Esophagus squamous epithelium (tissue), 5 donors: ENCODE results near the gene CDC25C. TPM values are rescaled to one million over a fixed set of nuclear protein-coding genes. Genes with fewer than 3 reads are reported as not detected.

Experiments used
- DNase-seq: peaks from one replicate; lab custom pipeline; 2025; lab: John Stamatoyannopoulos, UW
- H3K27ac ChIP-seq, 4 donors: fragments of 200-600 bp; sonication (generic); one replicate each; pipeline ENCODE4 v1.5.1; 2016 to 2019; ENCODE audit warnings: mild to moderate bottlenecking in 1 of 4
- H3K27me3 ChIP-seq, 4 donors: fragments of 200-600 bp; sonication (generic); 1 replicate in 3 of 4; 2 replicates in 1 of 4; pipeline versions ENCODE4 v1.5.1 to v1.6.0; 2017 to 2021; ENCODE audit warnings: antibody characterized with exemption in 1 of 4
- H3K36me3 ChIP-seq, 3 donors: fragments of 200-600 bp; sonication (generic); one replicate each; pipeline ENCODE4 v1.5.1; 2016 to 2019
- H3K4me1 ChIP-seq, 3 donors: fragments of 200-600 bp; sonication (generic); one replicate each; pipeline ENCODE4 v1.5.1; 2017 to 2019
- H3K4me3 ChIP-seq, 4 donors: fragments of 200-600 bp; sonication (generic); 1 replicate in 3 of 4; 2 replicates in 1 of 4; pipeline ENCODE4 v1.5.1; 2016 to 2019; ENCODE audit warnings: mild to moderate bottlenecking in 2 of 4, moderate library complexity in 1 of 4
- H3K9me3 ChIP-seq, 3 donors: fragments of 200-600 bp; sonication (generic); one replicate each; pipeline ENCODE4 v1.5.1; 2016 to 2019
- CTCF ChIP-seq, 6 experiments: fragments of 450-650 bp in 4 of 6; fragments of 200-600 bp in 2 of 6; sonication (generic) in 2 of 6; IDR thresholded peaks; one replicate each; pipeline ENCODE4 v1.5.1; 2016 to 2019; ENCODE audit warnings: antibody characterized with exemption in 6 of 6, mild to moderate bottlenecking in 4 of 6, moderate library complexity in 4 of 6
- POLR2A ChIP-seq, 4 donors: fragments of 450-650 bp; IDR thresholded peaks; one replicate each; pipeline ENCODE4 v1.6.1; 2017; ENCODE audit warnings: antibody characterized with exemption in 4 of 4, mild to moderate bottlenecking in 4 of 4, moderate library complexity in 3 of 4
- WGBS, 2 donors: methylation state at CpG; one replicate each; pipeline ENCODE4 v1.1.5; 2018; 5-methylcytosine and 5-hydroxymethylcytosine counted together
- intact Hi-C: fragments of 100-400 bp; cut with DNase I; formaldehyde crosslinking; loops from one replicate; pipeline ENCODE4 v1.15.0; 2022
- total RNA-seq, 4 donors: library from RNA; depleted of rRNA; stranded (reverse); fragments of >200 nt; gene quantifications; one replicate each; pipeline ENCODE4 v1.1.0, GENCODE V29; 2016
- donor health status: DM: yes; HTN: yes; CAD: no.

CDC25C gene
- 1 to 10 TPM in 3 of 4 donors, under 1 TPM in 1; 0.80 to 3.1 (median 1.8) TPM for total RNA-seq

GRCh38 chr5:138331449-138332368 lies at the start of gene CDC25C:
Gene CDC25C (minus strand): TSS chr5:138331804. CDS start chr5:138331180, 624 bp downstream.
- Histone ChIP-seq H3K4me1 (peaks cover 0 to 21% (median 14%) of the 10 kb centered on the region in 3 donors), H3K4me3 (peak within 1 kb of the TSS; percentile 46 to 72 (median 48)), H3K27me3 (no peaks in the 10 kb centered on the region), H3K9me3 (no peaks in the 10 kb centered on the region), H3K27ac (peak within 1 kb of the TSS in 3 of 4 donors; percentile 33 to 64 (median 52)), H3K36me3 (no peaks in the 10 kb centered on the region)
- peak; percentile 93 for DNase-seq
- WGBS, 2 donors: 0% methylated on average over 45 to 55 of the region's 55 CpGs
- TF ChIP-seq CTCF (IDR thresholded peaks at IDR 0.05): no peak
- no peak for TF ChIP-seq POLR2A (IDR thresholded peaks at IDR 0.05)
- intact Hi-C loops: no loop called here

- no peak for DNase-seq
- no peak for TF ChIP-seq POLR2A (IDR thresholded peaks at IDR 0.05)
- TF ChIP-seq CTCF (IDR thresholded peaks at IDR 0.05): no peak
- H3K4me3 ChIP-seq: no peak overlapping the region
- WGBS, 2 donors: 46 to 71% methylated on average over 2 to 5 of the region's 5 CpGs
- no peaks in the 10 kb centered on the region for H3K9me3 ChIP-seq
- no peaks in the 10 kb centered on the region for H3K27me3 ChIP-seq
- H3K4me1 ChIP-seq: peaks cover 4 to 32% (median 7%) of the 10 kb centered on the region in 3 donors
- peaks cover 0 to 54% (median 19%) of the 10 kb centered on the region in 3 donors for H3K36me3 ChIP-seq
- intact Hi-C loops: no loop called here
- H3K27ac ChIP-seq: no peak overlapping the region
Observed at GRCh38 chr5:138372653-138373052, 41.0 kb upstream of the CDC25C start.

GRCh38 chr5:138372225-138372624 lies 40.6 kb upstream of the CDC25C start:
- DNase-seq: no peak
- H3K36me3 ChIP-seq: peaks cover 0 to 50% (median 14%) of the 10 kb centered on the region in 3 donors
- H3K9me3 ChIP-seq: no peaks in the 10 kb centered on the region
- no peaks in the 10 kb centered on the region for H3K27me3 ChIP-seq
- intact Hi-C loops: no loop called here
- H3K4me3 ChIP-seq: no peak overlapping the region
- peaks cover 4 to 36% (median 7%) of the 10 kb centered on the region in 3 donors for H3K4me1 ChIP-seq
- TF ChIP-seq POLR2A (IDR thresholded peaks at IDR 0.05) (no peak), CTCF (IDR thresholded peaks at IDR 0.05) (no peak)
- H3K27ac ChIP-seq: no peak overlapping the region
- 61 to 88% methylated on average over 1 of the region's 1 CpG for WGBS, 2 donors

- WGBS, 2 donors: 90 to 91% methylated on average over 2 of the region's 2 CpGs
- Histone ChIP-seq H3K27ac (no peak overlapping the region), H3K9me3 (no peaks in the 10 kb centered on the region), H3K4me3 (no peak overlapping the region), H3K4me1 (peaks cover 4 to 44% (median 7%) of the 10 kb centered on the region in 3 donors), H3K36me3 (peaks cover 0 to 42% (median 14%) of the 10 kb centered on the region in 3 donors), H3K27me3 (no peaks in the 10 kb centered on the region)
- DNase-seq: no peak
- TF ChIP-seq POLR2A (IDR thresholded peaks at IDR 0.05) (no peak), CTCF (IDR thresholded peaks at IDR 0.05) (no peak)
- intact Hi-C loops: no loop called here
Observed at GRCh38 chr5:138371454-138371853, 39.9 kb upstream of the CDC25C start.

GRCh38 chr5:138370537-138370936 lies 38.9 kb upstream of the CDC25C start:
- Histone ChIP-seq H3K27me3 (no peaks in the 10 kb centered on the region), H3K36me3 (peaks cover 0 to 33% (median 8%) of the 10 kb centered on the region in 3 donors), H3K4me3 (no peak overlapping the region), H3K27ac (no peak overlapping the region), H3K9me3 (no peaks in the 10 kb centered on the region), H3K4me1 (peaks cover 4 to 48% (median 7%) of the 10 kb centered on the region in 3 donors)
- no peak for DNase-seq
- 63 to 78% methylated on average over 3 of the region's 3 CpGs for WGBS, 2 donors
- TF ChIP-seq POLR2A (IDR thresholded peaks at IDR 0.05) (no peak), CTCF (IDR thresholded peaks at IDR 0.05) (no peak)
- intact Hi-C loops: no loop called here
